Mesenteric fat pad (tissue), 1 donor: ENCODE results near the gene TTC32. TPM values are rescaled to one million over a fixed set of nuclear protein-coding genes. Genes with fewer than 3 reads are reported as not detected.
"Not testable (repeated sequence)": the region's sequence is repeated elsewhere in the genome, so short reads cannot be mapped to it uniquely, and the experiment has no call there.

Experiments used
- DNase-seq: peaks from one replicate; pipeline ENCODE4 v3.0.0-alpha.2; 2020; ENCODE audit warnings: low spot score
- total RNA-seq: library from RNA; stranded (reverse); fragmentation: NEBNext Ultra II Directional; extraction: Animal tissue kit (Norgen Biotek cat#: 25700); gene quantifications from one replicate; pipeline ENCODE4 v1.2.1, GENCODE V29; 2021
- donor health status: DM: yes; HTN: yes; CAD: no.

Gene TTC32
- total RNA-seq, 1 donor from 2014 or later, result 8.6 TPM

DNA sequence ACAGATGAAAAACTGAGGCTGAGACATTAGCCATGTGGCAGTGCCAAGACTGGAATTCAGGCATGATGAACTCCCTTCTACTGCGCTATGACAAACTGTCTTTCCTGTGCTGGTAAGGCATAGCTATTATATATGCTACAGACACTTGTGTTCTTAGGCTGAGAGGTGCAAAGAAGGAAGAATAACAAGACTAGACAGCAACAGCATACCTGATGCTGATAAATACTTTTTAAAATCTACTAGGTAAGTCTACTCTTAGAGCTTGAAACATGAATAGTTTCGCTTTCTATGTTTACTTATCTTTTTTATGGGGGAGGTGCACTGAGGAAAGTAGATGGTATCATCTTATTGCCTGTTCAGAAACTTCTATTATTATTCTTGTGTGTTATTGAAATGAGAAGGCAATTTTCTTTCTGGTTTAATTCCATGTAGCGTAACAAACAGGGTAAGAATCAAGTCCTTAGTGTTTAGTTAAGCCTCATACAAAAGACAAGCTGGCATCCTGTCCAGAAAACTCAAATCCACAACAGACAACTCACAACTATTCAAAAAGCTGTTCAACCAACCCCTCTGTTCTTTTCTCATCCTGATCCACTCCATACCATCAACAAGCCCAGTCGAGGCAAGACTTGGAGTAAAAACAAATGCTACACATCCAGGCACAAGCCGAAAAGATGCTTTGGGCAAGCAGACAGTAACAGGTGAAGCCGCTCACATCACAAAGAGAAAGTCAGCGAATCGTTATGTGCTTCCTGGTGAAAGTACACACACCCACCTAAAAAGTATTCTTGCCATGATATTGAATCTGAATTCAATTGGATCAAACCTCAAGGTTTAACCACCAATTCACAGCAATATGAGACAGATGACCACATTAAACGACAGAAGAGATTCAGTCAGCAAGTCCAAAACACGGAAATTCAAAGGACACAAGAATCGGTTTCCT, 1.5 kb downstream of the TTC32 start:
- no peak for DNase-seq

DNA sequence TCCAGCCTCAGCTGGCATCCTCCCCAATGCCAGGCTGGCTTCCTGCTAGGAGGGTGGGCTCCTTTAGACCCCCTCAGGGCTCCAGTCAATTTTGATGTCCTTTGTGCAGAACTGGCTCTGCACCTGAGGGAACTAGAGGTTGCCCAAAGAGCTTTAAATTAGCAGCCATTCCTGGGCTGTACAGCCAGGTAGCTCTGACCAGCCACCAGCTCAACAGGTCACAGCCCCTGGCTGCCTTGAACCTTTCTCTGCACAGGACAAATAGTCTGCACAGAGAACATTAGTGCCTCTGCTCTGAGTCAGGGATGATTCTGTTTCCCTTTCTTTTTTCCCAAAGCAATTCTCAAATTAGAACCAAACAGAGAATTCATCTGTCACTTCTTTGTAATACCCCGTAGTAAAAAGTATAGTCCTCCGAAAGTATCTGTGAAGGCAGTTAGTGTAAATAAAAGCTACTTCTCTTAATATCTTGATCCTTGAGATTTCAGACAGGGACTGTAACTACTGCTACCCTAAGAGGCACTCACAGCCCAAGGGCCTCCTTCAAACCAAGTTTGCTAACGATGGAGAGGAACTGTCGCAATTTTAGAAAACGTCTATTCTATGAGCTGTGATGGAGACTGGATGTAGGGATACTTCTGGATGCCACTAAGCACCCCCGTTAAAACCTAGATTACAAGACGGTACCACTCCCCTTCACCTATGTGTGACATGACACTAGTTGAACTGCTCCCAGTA, 3.0 kb downstream of the TTC32 start:
- DNase-seq, result no peak

DNA sequence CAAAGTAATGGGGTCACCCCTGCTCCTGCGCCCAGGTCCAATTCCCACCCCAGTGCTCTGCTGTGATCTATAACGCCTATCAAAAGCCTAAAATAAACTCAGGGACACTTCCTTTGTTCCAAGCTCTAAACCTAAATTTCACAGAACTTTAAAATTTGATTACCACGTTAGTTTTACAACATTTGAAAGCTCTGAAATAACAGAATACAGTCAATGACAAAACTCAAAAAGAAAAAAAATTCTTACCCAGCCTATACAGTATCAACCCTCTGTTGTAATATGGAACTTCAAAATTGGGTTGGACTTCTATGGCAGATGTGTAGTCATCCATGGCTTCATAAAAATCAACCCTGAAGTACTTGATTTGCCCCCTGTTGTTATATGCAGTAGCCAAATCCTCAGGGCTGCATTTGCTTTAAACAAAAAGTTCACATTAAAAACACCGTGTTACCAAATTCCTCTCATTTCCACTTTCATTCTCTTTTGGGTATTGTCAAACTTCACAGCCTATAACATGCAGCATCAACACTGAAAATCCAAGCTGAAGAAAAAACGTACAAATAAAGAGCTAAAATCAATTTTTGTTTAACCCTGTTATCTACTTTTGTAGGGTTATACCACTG, 4.0 kb downstream of the TTC32 start:
- DNase-seq, result no peak

DNA sequence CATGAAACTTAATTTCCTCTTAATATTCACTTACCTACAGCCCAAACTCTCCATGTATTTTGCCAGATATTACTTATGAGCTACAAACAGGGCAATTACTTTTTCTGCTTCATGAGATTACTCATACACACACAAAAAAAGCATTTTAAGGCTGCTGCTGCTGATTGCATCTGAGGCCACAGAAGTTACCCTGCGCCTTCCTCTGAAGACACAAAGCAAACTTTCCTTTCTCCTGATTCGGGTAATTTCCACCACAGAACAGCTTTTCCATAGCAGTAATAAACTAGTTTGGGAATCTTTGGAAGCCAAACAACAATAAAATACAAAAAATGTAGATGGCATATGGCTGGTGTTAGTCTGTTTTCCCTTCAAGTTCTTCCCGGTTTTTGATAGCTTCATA, 6.2 kb downstream of the TTC32 start:
- DNase-seq, result no peak

DNA sequence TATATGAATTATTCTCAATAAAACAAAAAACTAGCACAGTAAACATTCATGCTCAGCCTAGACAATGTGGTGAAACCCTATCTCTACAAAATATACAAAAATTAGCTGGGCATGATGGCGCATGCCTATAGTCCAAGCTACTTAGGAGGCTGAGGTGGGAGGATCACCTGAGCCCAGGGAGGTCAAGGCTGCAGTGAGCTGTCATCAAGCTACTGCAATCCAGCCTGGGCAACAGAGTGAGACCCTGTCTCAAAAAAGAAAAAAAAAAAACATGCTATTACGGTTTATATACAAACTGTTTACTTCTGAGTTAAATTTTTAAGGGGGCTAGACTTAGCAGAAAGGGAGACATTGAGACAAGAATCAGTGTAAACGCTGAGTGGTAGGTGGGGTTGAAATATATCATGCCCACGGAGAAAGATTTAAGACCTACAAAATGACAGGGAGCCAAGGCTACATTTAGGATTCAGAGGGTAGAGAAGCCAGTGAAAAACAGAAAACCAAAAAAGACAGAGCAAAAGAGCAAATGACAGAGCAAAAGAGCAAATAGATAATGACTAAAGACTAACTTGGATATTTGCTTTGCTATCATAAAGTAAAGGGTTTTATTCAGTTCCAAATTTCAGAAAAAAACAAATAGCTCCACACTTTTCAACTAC, 7.5 kb downstream of the TTC32 start:
- no peak for DNase-seq

DNA sequence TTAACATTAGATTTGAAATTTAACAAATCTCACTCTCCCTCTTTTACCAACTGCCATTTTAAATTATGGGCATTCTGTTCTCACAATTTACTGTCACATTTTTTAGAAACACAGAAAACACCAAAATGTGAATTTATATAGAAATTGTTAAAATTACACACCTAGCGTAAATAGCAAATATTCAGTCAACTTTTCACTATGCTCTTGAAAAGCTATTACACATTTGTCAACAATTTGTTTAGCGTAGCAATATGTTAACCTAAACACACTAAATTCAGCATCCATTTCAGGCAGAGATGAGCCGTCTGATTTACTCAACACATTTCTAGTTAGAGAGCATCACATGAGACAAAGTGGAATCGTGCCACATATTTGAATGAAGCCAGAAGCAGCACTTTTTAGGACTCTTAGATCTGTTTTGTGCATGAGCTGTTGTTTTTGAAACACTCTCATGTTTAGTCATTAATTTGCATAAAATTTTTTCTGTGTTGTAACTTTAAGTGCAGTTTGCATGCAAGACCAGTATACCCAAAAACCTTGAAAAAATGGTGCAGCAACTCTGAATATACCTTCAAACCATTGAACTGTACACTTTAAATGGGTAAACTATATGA, 8.2 kb downstream of the TTC32 start:
- no peak for DNase-seq

DNA sequence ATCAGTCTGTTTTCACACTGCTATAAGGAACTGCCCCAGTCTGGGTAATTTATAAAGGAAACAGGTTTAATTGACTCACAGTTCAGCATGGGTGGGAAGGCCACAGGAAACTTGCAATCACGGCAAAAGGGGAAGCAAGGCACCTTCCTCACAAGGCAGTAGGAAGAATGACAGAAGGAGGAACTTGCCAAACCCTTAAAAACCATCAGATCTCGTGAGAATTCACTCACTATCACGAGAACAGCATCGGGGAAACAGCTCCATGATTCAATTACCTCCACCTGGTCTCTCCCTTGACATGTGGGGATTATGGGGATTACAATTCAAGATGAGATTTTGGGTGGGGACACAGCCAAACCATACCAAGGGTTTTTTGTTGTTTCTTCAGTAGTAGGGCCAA, 9.8 kb downstream of the TTC32 start:
- DNase-seq, result not testable (repeated sequence)

DNA sequence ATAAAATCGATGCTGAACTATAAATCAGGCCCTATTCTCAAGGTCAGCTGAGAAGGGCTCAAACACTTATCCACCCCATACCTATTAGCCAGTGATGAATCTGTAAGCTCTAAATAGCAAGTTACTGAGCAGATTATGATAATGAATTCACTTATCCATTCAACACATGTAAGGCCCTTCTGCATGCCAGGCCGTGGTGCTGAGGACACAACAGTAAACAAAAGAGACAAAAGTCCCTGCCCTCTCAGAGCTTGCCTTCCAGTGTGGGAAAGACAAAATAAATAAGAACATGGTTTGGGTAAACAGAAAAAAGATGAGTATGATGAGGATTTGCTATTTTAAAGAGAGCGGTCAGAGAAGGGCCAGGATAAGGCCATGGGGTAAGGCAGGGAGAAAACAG, 11.7 kb downstream of the TTC32 start:
- DNase-seq, result no peak

DNA sequence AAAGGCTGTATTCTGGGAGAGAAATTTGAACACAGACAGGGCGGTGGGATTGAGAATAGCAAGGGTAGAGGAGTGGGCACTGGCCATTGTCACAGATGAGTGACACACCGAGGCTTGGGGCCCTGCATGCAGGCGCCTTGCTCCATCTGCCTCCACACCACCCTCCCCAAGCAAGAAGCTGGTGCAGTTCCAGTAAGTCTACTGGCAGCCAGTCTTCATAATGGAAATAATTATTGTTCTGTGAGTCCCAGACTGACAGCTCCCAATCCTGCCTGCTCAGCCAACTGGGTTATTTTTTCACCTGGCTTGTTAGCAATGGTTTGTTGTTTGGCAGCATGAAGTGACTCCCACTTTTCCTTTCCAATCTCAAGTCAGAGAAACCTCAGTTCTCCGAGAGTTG, 13.0 kb downstream of the TTC32 start:
- no peak for DNase-seq

DNA sequence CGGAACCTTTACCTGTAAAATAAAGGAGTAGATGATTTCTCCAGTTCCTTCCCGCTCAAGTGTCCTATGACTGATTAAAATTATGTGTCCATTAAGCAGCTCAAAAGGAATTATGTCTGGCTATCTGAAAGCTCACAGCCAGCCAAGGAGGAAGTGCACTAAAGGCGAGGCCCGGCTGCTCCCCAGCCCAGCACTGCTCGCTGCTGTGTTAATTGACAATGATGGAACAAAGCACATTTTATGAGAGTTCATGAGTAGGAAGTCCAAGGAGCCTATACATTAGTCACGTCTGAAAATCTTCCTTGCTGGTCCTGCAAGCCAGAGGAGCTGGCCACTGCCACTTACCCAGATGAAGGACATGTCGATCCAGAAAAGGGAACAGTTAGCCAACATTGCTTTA, 14.3 kb downstream of the TTC32 start:
- no peak for DNase-seq

DNA sequence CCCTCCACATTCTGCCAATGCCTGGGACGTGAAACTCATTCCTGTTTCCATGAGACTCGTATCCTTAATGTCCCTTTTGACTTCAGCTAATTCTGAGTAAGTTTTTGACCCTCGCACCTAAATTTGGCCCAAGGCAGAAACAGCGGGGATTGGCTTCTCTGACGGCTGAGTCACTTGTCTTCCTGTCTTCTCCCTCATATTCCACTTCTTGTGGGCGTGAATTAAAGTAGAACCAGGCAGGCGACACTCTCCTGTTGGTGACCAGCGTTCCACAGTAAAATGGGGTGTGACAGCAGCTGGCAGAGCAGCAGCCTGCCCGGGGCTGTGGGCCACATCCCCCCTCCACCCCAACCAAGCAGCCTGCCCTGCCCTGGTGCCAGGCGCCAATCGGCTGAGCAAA, 15.5 kb downstream of the TTC32 start:
- no peak for DNase-seq

DNA sequence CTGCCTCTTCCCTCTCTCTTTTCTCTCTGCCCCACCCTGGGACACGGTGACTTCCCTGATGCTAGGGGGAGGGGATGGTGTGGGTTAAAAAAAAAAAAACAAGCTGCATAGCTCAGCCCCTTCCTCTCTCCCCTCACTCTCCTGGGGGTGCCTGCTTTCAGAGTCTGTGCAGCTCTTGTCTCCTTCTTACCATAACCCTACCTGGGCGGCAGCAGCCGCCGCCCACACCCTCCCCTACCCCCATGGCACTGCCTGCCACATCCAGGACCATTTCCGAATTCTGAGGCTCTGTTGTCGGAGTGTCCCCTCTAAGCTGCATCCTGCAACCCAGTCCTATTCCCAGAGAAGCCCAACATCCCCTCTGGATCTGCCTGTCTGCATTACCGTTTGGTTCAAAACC, 16.0 kb downstream of the TTC32 start:
- no peak for DNase-seq

DNA sequence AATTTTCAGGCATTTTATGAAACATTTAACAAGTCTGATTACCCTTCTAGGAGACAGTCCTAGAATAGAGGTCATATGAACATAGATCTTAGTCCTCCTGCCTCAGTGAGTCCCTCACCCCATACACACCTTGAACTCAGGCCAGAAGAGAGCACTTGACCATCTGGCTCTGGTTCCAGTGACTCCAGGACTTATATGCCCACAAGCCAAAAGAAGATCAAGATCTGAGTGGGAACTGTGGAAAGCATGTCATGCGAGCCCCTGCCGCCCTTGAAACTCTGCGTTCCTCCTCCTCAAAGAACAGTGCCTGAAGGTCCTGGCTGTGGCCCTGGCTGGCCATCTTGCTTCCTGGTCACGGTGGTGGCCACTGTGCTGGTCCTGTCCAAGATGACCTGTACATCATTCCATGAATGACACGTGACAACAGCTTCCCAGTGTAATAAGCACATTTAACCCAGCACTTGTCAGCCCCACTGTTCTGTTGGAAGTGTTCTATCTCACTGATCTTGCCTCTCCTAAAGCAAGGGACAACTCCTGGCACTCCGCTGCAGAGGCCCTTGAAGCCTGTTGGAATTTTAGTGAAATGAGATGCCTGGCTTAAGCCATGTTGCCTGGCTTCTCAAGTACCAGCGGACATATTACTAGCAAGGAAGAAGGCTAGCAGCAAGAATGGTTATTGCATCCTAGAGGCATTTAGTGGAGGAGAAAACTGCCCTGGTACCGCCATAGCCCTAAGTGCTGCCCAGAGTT, 17.6 kb downstream of the TTC32 start:
- DNase-seq, result peak; percentile 49

DNA sequence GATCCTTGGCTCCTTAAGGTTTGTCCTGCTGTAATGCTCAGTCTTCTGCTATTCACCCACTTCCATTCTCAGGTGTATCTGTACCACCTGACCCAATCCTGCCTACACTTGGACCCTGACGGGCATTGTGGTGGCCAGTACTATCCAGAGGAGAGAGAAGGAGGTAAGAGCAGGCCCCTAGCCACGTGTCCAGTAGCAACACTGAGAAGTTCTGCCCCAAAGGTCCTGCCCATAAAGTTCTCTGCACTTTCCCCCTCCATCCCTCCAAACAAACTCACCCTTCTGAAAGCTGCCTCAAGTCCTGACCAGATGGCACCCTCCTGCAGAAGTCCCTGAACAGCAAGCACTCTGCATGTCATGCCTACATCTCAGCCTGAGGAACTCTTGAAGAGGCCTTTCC, 18.3 kb downstream of the TTC32 start:
- DNase-seq, result peak; percentile 18

DNA sequence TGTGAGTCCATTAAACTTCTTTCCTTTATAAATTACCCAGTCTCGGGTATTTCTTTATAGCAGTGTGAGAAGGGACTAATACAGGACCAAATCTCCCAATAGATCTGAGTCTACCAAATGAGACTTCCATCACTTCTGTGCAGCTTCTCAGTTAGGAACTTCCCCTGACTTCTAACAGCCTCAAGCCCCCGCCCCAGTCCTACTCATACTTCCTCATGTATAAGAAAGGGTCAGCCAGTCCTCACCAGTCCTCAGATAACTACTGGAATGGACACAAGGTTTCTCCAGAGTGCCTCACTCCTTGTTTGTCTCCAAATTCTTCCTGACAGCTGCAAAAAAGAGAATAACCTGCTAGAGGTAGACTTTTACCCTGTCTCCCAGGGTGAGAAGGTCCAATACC, 19.5 kb downstream of the TTC32 start:
- peak; percentile 49 for DNase-seq

DNA sequence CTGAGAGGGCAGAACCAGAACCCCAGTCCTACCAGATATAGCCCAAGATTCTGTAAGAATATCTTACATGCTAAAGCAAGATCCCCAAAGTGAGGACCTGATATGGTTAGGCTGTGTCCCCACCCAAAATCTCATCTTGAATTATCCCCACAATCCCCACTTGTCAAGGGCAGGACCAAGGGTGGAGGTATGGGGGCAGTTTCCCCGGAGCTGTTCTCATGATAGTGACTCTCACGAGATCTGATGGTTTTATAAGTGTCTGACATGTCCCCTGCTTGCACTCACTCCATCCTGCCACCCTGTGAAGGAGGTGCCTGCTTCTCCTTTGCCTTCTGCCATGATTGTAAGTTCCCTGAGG, 19.9 kb downstream of the TTC32 start:
- no peak for DNase-seq

DNA sequence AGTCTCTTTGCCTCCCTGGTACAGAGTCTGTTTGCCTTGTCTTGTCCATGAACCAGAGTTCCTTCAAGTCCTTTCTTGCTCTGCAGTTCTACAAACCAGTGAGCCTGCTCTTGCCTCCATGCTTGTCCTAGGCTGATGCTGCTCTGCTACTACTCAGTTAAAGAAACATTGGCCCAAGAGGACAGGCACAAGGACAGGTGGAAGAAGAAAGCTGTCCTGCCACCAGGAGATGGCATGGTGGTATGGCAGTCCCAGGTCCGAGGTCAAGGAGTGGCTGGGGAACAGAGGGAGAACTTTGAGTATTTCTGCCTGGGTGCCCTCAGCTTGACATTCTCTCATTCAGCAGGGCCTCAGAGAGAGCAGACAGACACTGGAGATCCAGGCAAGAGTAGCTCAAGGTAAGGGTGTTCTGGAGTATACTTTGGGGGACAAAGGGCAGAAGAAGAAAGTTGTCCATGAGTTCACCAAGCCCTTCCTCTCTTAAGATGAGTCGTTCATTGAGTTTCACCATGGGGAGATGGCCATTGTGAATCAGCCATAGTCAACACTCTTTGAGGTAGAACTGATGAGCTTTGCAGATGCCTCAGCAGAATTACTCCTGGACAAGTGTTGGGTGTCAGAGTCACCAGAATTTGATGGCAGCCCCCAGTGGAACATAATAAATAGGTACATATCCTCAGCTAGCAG, 20.4 kb downstream of the TTC32 start:
- DNase-seq, result peak; percentile 60

DNA sequence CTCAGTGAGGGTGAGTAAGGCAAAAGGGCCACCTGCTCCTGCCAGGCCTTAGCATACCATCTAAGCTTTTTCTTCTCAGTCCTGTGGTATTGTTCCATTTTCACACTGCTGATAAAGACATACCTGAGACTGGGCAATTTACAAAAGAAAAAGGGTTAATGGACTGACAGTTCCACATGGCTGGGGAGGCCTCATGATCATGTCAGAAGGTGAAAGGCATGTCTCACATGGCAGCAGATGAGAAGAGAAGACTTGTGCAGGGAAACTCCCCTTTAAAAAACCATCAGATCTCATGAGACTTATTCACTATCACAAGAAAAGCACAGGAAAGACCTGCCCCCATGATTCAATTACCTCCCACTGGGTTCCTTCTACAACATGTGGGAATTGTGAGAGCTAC, 21.6 kb downstream of the TTC32 start:
- DNase-seq, result not testable (repeated sequence)

DNA sequence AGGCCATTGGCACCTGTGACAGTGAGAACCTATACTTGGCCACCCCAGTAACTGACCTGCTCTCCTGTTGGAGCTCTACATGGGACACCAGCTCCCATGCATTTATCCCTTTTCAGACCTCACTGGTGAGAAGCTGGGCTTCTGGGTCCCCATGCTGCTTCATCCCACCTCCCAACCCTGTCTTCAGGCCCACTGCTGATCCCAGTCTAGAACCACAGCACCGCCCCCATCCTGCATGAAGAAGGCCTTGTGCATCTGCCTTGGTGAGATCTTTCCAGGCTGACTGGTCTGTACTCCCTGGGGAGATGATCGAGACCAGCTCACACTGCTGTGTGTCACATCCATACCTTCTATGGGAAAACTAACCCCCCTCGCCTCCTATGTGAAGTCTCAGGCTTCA, 22.7 kb downstream of the TTC32 start:
- DNase-seq, result peak; percentile 62
